Measurements from ENCODE around the gene DHX8.

Gene DHX8

GRCh38 chr17:43556292-43556691, 72.5 kb downstream of the DHX8 start:
- Histone ChIP-seq H3K27ac (ENCODE audit: low read depth, low read length) (no peak overlapping the region), H3K9me2 (replicated peaks; ENCODE audit: control insufficient read depth, low read length) (no peaks in the 10 kb centered on the region), H3F3A (ENCODE audit: control insufficient read depth, insufficient read depth) (no peaks in the 10 kb centered on the region), H4K20me1 (ENCODE audit: control insufficient read depth, insufficient read depth, low read depth, low read length) (no peaks in the 10 kb centered on the region), H3K36me3 (ENCODE audit: control insufficient read depth, low read length) (no peaks in the 10 kb centered on the region), H3K4me2 (ENCODE audit: low read length) (no peak overlapping the region), H3K9me3 (ENCODE audit: control insufficient read depth, insufficient read depth, low read length) (no peaks in the 10 kb centered on the region), H3K4me3 (ENCODE audit: low read length) (no peak overlapping the region), H3K4me1 (ENCODE audit: control insufficient read depth, low read length) (no peaks in the 10 kb centered on the region), H3K27me3 (ENCODE audit: control insufficient read depth, low read length) (peaks cover 18% of the 10 kb centered on the region), H3K79me2 (ENCODE audit: control insufficient read depth, low read length) (no peaks in the 10 kb centered on the region)
- TF ChIP-seq CTCF (IDR thresholded peaks at IDR 0.05; ENCODE audit: low read depth, low read length, poor library complexity, severe bottlenecking): no peak
- no peak for TF ChIP-seq EZH2phosphoT487 (IDR thresholded peaks at IDR 0.05; ENCODE audit: borderline replicate concordance, low read length)

- no peak for TF ChIP-seq CTCF (IDR thresholded peaks at IDR 0.05; ENCODE audit: low read depth, low read length, poor library complexity, severe bottlenecking)
- TF ChIP-seq EZH2phosphoT487 (IDR thresholded peaks at IDR 0.05; ENCODE audit: borderline replicate concordance, low read length): no peak
- Histone ChIP-seq H3F3A (ENCODE audit: control insufficient read depth, insufficient read depth) (no peaks in the 10 kb centered on the region), H3K9me2 (replicated peaks; ENCODE audit: control insufficient read depth, low read length) (no peaks in the 10 kb centered on the region), H3K27me3 (ENCODE audit: control insufficient read depth, low read length) (peaks cover 31% of the 10 kb centered on the region), H3K79me2 (ENCODE audit: control insufficient read depth, low read length) (no peaks in the 10 kb centered on the region), H4K20me1 (ENCODE audit: control insufficient read depth, insufficient read depth, low read depth, low read length) (no peaks in the 10 kb centered on the region), H3K36me3 (ENCODE audit: control insufficient read depth, low read length) (no peaks in the 10 kb centered on the region), H3K27ac (ENCODE audit: low read depth, low read length) (no peak overlapping the region), H3K4me2 (ENCODE audit: low read length) (no peak overlapping the region), H3K4me3 (ENCODE audit: low read length) (no peak overlapping the region), H3K9me3 (ENCODE audit: control insufficient read depth, insufficient read depth, low read length) (no peaks in the 10 kb centered on the region), H3K4me1 (ENCODE audit: control insufficient read depth, low read length) (no peaks in the 10 kb centered on the region)
These were observed 75.0 kb downstream of the DHX8 start for GRCh38 chr17:43558805-43559160.

GRCh38 chr17:43559161-43559816, 75.5 kb downstream of the DHX8 start:
- TF ChIP-seq EZH2phosphoT487 (IDR thresholded peaks at IDR 0.05; ENCODE audit: borderline replicate concordance, low read length) (no peak), CTCF (IDR thresholded peaks at IDR 0.05; ENCODE audit: low read depth, low read length, poor library complexity, severe bottlenecking) (no peak)
- Histone ChIP-seq H3K4me1 (ENCODE audit: control insufficient read depth, low read length) (no peaks in the 10 kb centered on the region), H3K79me2 (ENCODE audit: control insufficient read depth, low read length) (no peaks in the 10 kb centered on the region), H3K4me2 (ENCODE audit: low read length) (no peak overlapping the region), H3K27ac (ENCODE audit: low read depth, low read length) (no peak overlapping the region), H3K4me3 (ENCODE audit: low read length) (no peak overlapping the region), H3K27me3 (ENCODE audit: control insufficient read depth, low read length) (peaks cover 33% of the 10 kb centered on the region), H3K36me3 (ENCODE audit: control insufficient read depth, low read length) (no peaks in the 10 kb centered on the region), H4K20me1 (ENCODE audit: control insufficient read depth, insufficient read depth, low read depth, low read length) (no peaks in the 10 kb centered on the region), H3K9me3 (ENCODE audit: control insufficient read depth, insufficient read depth, low read length) (no peaks in the 10 kb centered on the region), H3F3A (ENCODE audit: control insufficient read depth, insufficient read depth) (no peaks in the 10 kb centered on the region), H3K9me2 (replicated peaks; ENCODE audit: control insufficient read depth, low read length) (no peaks in the 10 kb centered on the region)
